GM18507 (cell line): ENCODE data around the gene NME2.
A peak's percentile ranks its signal among the peaks of the same experiment; 100 is the strongest.
"Not testable (repeated sequence)": the region's sequence is repeated elsewhere in the genome, so short reads cannot be mapped to it uniquely, and the experiment has no call there.

ENCODE experiments used
- DNase-seq: peaks from one replicate; pipeline ENCODE4 v3.0.0; 2011; ENCODE audit warnings: low read depth; ENCODE audit not compliant: insufficient read length; ENCODE audit errors: extremely low spot score
- FAIRE-seq: peaks from 2 replicates; lab custom pipeline; 2011; peaks lifted over from hg19 to GRCh38; lab: Jason Lieb, UNC

NME2 gene

GRCh38 chr17:51150932-51151331, 15.3 kb upstream of the NME2 start:
- no peak for DNase-seq
- FAIRE-seq = no peak

GRCh38 chr17:51152766-51153209, 13.4 kb upstream of the NME2 start:
- FAIRE-seq (no peak), DNase-seq (no peak)

GRCh38 chr17:51153210-51154072, 12.8 kb upstream of the NME2 start, which contains the start of gene NME1:
Gene NME1, plus strand, starts transcription at chr17:51153559. Its CDS starts 2,096 bp downstream, at chr17:51155655.
- peak; percentile 91 for DNase-seq
- FAIRE-seq = peak; percentile 97

GRCh38 chr17:51154176-51154575, 12.0 kb upstream of the NME2 start:
- FAIRE-seq (no peak), DNase-seq (no peak)

GRCh38 chr17:51155416-51155815, 10.8 kb upstream of the NME2 start:
- FAIRE-seq = no peak

GRCh38 chr17:51159604-51160003, 6.6 kb upstream of the NME2 start:
- FAIRE-seq (no peak), DNase-seq (no peak)

More at GRCh38 chr17:51155416-51155815, 10.8 kb upstream of the NME2 start:
- DNase-seq = no peak

GRCh38 chr17:51161541-51161940, 4.7 kb upstream of the NME2 start:
- FAIRE-seq = no peak
- DNase-seq = no peak

GRCh38 chr17:51164911-51165679, 1.1 kb upstream of the NME2 start:
- no peak for FAIRE-seq
- no peak for DNase-seq

- no peak for DNase-seq
These were observed 472 bp upstream of the NME2 start for GRCh38 chr17:51165680-51166197.

GRCh38 chr17:51166987-51167931, 1.0 kb downstream of the NME2 start:
- FAIRE-seq = peak; percentile 50
- peak; percentile 73 for DNase-seq

More at GRCh38 chr17:51165680-51166197, 472 bp upstream of the NME2 start:
- no peak for FAIRE-seq

GRCh38 chr17:51169340-51169739, 3.1 kb downstream of the NME2 start:
- no peak for FAIRE-seq

GRCh38 chr17:51170736-51171135, 4.5 kb downstream of the NME2 start:
- FAIRE-seq (no peak), DNase-seq (no peak)

More at GRCh38 chr17:51169340-51169739, 3.1 kb downstream of the NME2 start:
- no peak for DNase-seq

- DNase-seq, FAIRE-seq: not testable (repeated sequence)
These were observed 5.8 kb downstream of the NME2 start for GRCh38 chr17:51172030-51172429.

- DNase-seq = no peak
- no peak for FAIRE-seq
These were observed 14.3 kb downstream of the NME2 start for GRCh38 chr17:51180486-51180885.

GRCh38 chr17:51184124-51184523, 17.9 kb downstream of the NME2 start:
- FAIRE-seq (no peak), DNase-seq (no peak)

GRCh38 chr17:51185763-51186332, 19.6 kb downstream of the NME2 start:
- FAIRE-seq = no peak

GRCh38 chr17:51188271-51188833, 22.1 kb downstream of the NME2 start:
- DNase-seq (no peak), FAIRE-seq (no peak)

More at GRCh38 chr17:51185763-51186332, 19.6 kb downstream of the NME2 start:
- no peak for DNase-seq

GRCh38 chr17:51189162-51189561, 23.0 kb downstream of the NME2 start:
- FAIRE-seq (no peak), DNase-seq (no peak)
